ENCODE results near the gene CFAP99.

Gene CFAP99

DNA sequence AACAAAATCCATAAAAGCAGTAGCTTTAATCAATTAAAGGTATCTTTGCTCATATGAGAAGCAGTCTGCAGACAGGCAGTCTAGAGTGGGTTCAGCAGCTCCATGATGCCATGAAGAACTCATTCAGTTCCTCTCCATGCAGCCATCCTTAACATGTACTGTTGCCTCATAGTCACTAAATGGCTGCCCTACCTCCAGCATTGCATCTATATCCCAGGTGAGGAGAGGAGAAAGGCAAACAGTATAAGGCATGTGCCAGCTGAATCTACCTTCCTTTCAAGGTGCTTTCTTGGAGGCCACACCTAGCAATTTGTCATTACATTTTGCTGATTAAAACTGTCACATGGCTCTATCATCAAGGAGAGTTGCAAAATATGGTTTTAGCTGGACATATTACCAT, 13.2 kb downstream of the CFAP99 start:
- DNase-seq: no peak

GRCh38 chr4:2432991-2433530, 14.3 kb downstream of the CFAP99 start:
- no peak for DNase-seq

GRCh38 chr4:2433609-2434350, 15.0 kb downstream of the CFAP99 start:
- no peak for DNase-seq

- no peak for DNase-seq
These were observed 15.7 kb downstream of the CFAP99 start for GRCh38 chr4:2434420-2434819.

DNA sequence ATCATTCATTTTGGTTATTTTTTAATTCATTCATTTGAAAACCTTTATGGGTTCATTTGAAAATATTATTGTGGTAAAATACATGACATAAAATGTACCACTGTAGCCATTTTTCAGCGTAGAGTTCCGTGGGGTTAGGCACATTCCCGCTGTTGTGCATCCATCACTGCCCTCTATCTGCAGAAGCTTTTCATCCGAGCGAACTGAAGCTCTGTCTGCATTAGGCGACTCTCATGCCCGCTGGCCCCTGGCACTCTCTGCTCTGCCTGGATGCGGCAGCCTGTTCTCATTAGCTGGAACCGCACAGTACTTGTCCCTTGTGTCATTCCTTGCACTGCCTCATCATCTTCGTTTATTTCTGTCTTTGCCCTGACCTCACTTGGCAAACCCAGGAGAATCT, 17.5 kb downstream of the CFAP99 start:
- DNase-seq: no peak

DNA sequence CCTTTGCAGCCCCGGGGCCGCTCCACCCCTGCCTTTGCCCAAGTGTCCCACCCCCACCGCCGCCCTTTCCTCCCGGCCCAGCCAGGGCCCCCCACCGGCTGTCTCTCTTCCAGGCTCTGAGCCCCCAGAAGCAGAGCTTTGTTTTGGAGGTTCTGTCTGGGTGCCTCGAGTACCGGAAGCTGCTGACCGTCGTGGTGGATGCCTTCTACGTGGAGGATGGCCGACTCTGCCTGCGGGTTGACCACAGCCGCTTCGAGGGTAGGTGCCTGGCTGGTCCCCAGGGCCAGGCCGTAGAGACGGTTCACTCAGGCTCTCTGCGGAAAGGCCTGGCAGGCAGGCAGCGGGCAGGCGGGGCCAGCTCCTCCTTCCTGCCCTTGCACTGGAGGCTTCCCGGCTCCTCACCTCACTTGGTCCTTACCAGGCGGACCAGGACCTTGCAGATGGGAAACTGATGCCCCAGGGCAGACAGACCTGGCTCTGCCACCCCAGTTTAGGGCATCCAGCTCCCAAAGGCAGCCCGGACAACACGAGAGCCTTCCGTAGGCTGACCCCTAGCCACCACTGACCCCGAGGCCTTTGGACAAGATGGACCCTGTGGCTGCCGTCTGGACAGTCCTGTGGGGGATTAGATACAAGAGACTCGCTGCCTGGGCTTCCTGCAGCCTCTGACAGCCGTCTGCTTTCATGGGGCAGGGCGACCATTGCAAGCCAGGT, 18.2 kb downstream of the CFAP99 start:
- no peak for DNase-seq

GRCh38 chr4:2437475-2438215, 18.9 kb downstream of the CFAP99 start:
- no peak for DNase-seq

- no peak for DNase-seq
These were observed 20.3 kb downstream of the CFAP99 start for GRCh38 chr4:2438822-2439718.

- DNase-seq: peak; percentile 71
These were observed 22.8 kb downstream of the CFAP99 start for GRCh38 chr4:2441393-2442174.

GRCh38 chr4:2442175-2442993, 23.6 kb downstream of the CFAP99 start:
- no peak for DNase-seq

DNA sequence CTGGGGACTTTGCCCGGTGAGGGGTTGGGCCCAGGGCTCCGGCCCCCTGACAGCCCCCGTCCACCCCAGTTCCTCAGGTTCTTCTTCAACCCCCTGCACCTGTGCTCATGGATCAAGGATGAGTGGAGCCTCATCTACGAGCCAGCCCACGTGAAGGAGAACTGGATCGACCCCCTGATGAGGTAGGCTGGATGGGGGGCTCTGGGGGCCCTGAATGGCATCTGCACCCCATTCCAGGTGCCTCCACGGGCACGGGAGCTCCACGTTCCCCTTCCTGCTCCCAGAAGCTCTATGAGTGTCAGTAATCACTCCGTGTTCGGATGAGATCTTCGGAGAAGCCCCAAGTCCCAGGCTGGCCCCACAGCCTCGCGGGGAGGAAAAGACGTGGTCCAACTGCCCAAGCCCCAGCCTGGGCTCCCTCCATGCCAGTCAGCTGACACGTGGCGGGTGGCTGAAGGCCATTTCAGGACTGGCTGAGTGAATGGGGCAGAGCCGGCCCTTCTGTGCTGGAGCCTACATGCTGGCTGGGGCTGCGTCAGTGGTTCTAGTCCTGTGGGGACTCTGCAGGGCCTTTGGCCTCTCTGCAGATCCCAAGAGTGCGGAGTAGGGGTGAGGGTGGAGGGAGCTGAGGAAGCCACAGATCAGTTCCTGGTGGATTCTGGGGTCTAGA, 24.4 kb downstream of the CFAP99 start:
- no peak for DNase-seq

- DNase-seq: no peak
These were observed 25.4 kb downstream of the CFAP99 start for GRCh38 chr4:2443956-2444740.

- no peak for DNase-seq
These were observed 26.4 kb downstream of the CFAP99 start for GRCh38 chr4:2445130-2445529.

GRCh38 chr4:2445571-2445970, 26.8 kb downstream of the CFAP99 start:
- DNase-seq: no peak

GRCh38 chr4:2446656-2447564, 28.2 kb downstream of the CFAP99 start:
- DNase-seq: no peak

GRCh38 chr4:2448589-2448988, 29.8 kb downstream of the CFAP99 start:
- no peak for DNase-seq

DNA sequence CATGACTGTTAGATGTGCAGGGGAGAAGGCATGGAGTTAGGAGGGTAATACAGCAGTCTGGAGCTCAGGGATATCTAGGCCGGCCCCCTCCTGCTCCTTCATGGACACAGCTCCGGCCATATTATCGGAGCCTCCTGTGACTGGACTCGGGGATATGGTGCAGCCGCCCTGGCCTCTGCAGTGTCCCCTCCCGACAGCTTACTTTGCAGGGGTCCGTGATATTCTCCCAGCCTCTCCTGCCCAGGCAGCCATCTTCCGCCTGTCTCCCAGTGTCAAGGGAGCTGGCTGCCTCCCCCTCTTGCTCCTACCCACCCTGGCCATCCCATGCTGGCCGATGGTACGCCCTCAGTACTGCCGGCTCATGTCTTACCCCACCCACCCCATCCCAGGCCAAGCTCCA, 30.3 kb downstream of the CFAP99 start:
- DNase-seq: no peak

All from stimulated activated CD4-positive, alpha-beta T cell treated with anti-CD3 and anti-CD28 coated beads, Interleukin-4, amount 100 ng/mL, for 24 hours (primary cell).